Neural crest cell (in vitro differentiated cells): Measurements from ENCODE around the gene MT1G. TPM values are rescaled to one million over a fixed set of nuclear protein-coding genes. Genes with fewer than 3 reads are reported as not detected.
"Not testable (repeated sequence)": the region's sequence is repeated elsewhere in the genome, so short reads cannot be mapped to it uniquely, and the experiment has no call there.

Experiments used
- DNase-seq: peaks from one replicate; pipeline ENCODE4 v3.0.0; 2021; ENCODE audit warnings: low read depth, mixed read lengths, low spot score
- H3K27ac Mint-ChIP-seq: one replicate; pipeline ENCODE4 v1.8.0; 2021; ENCODE audit warnings: mild to moderate bottlenecking, mixed read lengths; ENCODE audit not compliant: unreplicated experiment
- H3K27me3 Mint-ChIP-seq: 2 replicates; pipeline ENCODE4 v1.8.0; 2021; ENCODE audit warnings: low read depth, mild to moderate bottlenecking, mixed read lengths
- H3K36me3 Mint-ChIP-seq: 2 replicates; pipeline ENCODE4 v1.8.0; 2021; ENCODE audit warnings: low read depth, mild to moderate bottlenecking, mixed read lengths
- H3K4me1 Mint-ChIP-seq: 2 replicates; pipeline ENCODE4 v1.8.0; 2021; ENCODE audit warnings: mixed read lengths
- H3K4me3 Mint-ChIP-seq: one replicate; pipeline ENCODE4 v1.8.0; 2021; ENCODE audit warnings: mild to moderate bottlenecking, mixed read lengths
- H3K9me3 Mint-ChIP-seq: 2 replicates; pipeline ENCODE4 v1.8.0; 2021; ENCODE audit warnings: mixed read lengths
- CTCF ChIP-seq: fragments of 200-600 bp; sonication (generic); conservative IDR thresholded peaks from 2 replicates; pipeline ENCODE4 v1.5.0; 2021; ENCODE audit warnings: antibody characterized with exemption, mild to moderate bottlenecking
- total RNA-seq: library from RNA; stranded (reverse); gene quantifications from 2 replicates; pipeline ENCODE4 v1.2.1, GENCODE V29; 2021

The MT1G gene
- total RNA-seq, 1 donor from 2014 or later: not detected

GRCh38 chr16:56670620-56670934 is 2.7 kb upstream of the MT1G start:
- Mint-ChIP-seq H3K9me3 (no peaks in the 10 kb centered on the region), H3K36me3 (no peaks in the 10 kb centered on the region), H3K4me1 (no peaks in the 10 kb centered on the region), H3K4me3 (no peak overlapping the region), H3K27me3 (peaks cover 99% of the 10 kb centered on the region), H3K27ac (no peak overlapping the region)
- no peak for TF ChIP-seq CTCF
- no peak for DNase-seq

- Mint-ChIP-seq H3K4me1 (no peaks in the 10 kb centered on the region), H3K4me3 (no peak overlapping the region), H3K36me3 (no peaks in the 10 kb centered on the region), H3K27ac (no peak overlapping the region), H3K9me3 (no peaks in the 10 kb centered on the region), H3K27me3 (peaks cover 99% of the 10 kb centered on the region)
- DNase-seq: no peak
- TF ChIP-seq CTCF: no peak
Observed at GRCh38 chr16:56669840-56670619, 2.2 kb upstream of the MT1G start.

GRCh38 chr16:56669005-56669839 is 1.4 kb upstream of the MT1G start, which contains the start of gene MT1H:
Gene MT1H, plus strand, starts transcription at chr16:56669814. Its CDS starts 71 bp downstream, at chr16:56669885.
- TF ChIP-seq CTCF: no peak
- no peak within 1 kb of the TSS for H3K4me3 Mint-ChIP-seq
- H3K36me3 Mint-ChIP-seq: no peaks in the 10 kb centered on the region
- no peaks in the 10 kb centered on the region for H3K9me3 Mint-ChIP-seq
- DNase-seq: no peak
- H3K27me3 Mint-ChIP-seq: peaks cover 99% of the 10 kb centered on the region
- H3K4me1 Mint-ChIP-seq: no peaks in the 10 kb centered on the region
- no peak within 1 kb of the TSS for H3K27ac Mint-ChIP-seq

- H3K4me1 Mint-ChIP-seq, H3K9me3 Mint-ChIP-seq, H3K4me3 Mint-ChIP-seq, H3K36me3 Mint-ChIP-seq, H3K27ac Mint-ChIP-seq, DNase-seq: not testable (repeated sequence)
- H3K27me3 Mint-ChIP-seq: peaks cover 98% of the 10 kb centered on the region
Observed at GRCh38 chr16:56665286-56666261, 2.3 kb downstream of the MT1G start.

- no peak for TF ChIP-seq CTCF
- Mint-ChIP-seq H3K27ac (no peak overlapping the region), H3K9me3 (no peaks in the 10 kb centered on the region), H3K27me3 (peaks cover 98% of the 10 kb centered on the region), H3K36me3 (peaks cover 3% of the 10 kb centered on the region), H3K4me1 (peaks cover 9% of the 10 kb centered on the region), H3K4me3 (no peak overlapping the region)
- no peak for DNase-seq
Observed at GRCh38 chr16:56664506-56664905, 3.4 kb downstream of the MT1G start.
